Measurements from ENCODE around the gene DCDC2C. TPM values are rescaled to one million over a fixed set of nuclear protein-coding genes. Genes with fewer than 3 reads are reported as not detected.

DCDC2C gene
- total RNA-seq, 2 donors from 2014 or later, result not detected

DNA sequence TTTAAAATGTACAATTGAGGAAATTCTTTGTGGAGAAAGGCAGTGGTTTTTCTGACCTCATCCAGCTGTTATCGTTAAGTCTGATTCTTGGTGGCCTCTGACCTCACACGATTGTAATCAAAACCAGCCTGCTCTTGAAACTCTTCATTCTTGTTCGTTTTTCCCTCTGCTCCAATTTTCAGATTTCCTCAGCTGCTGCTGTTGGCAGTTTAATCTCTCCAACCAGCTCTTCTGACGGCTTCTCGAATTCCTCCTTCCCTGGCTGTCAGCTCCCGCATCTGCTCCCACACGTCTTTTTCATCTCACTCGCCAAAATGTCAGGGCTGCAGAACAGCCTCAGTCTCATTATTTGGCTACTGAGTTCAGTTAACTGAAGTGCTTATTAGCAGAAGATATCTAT lies 136.1 kb downstream of the DCDC2C start:
- peaks cover 3 to 6% of the 10 kb centered on the region in 2 donors for H3K27me3 Mint-ChIP-seq
- no peaks in the 10 kb centered on the region for H3K36me3 Mint-ChIP-seq
- H3K27ac Mint-ChIP-seq, result no peak overlapping the region
- no peaks in the 10 kb centered on the region for H3K4me1 Mint-ChIP-seq (ENCODE audit: low read depth in 2 of 2)
- H3K9me3 Mint-ChIP-seq, result peaks cover 8% of the 10 kb centered on the region
- ATAC-seq (no peak), DNase-seq (ENCODE audit: low spot score) (no peak)
- no peak overlapping the region for H3K4me3 Mint-ChIP-seq

DNA sequence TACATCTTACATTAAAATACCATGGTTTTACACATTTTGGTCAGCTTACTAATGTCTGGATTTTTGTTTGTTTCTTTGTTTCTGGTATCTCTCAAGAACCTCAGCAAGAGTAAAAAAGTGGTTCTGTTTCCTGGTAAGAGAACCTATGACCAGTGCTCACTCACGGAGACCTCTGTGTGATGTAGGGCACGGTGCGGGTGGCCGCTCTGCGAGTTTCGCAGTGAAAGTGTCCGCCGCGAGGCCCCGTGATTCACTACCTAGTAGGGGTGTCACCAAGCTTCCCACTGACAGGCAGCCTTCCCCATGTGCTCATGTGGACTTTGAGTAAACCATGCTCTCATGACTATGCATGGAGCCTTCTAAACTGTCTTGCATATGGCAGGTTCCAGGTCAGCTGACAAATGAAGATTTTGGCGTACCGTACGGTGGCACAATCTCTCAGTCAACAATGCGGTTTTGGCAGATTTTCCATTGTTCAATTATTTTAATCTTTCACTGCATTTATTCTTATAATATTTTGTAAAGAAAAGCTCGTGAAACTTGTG lies 137.3 kb downstream of the DCDC2C start:
- Mint-ChIP-seq H3K36me3 (no peaks in the 10 kb centered on the region), H3K9me3 (peaks cover 8% of the 10 kb centered on the region), H3K4me3 (no peak overlapping the region), H3K4me1 (ENCODE audit: low read depth in 2 of 2) (no peaks in the 10 kb centered on the region), H3K27me3 (peaks cover 0 to 5% of the 10 kb centered on the region in 2 donors), H3K27ac (no peak overlapping the region)
- DNase-seq (ENCODE audit: low spot score), result no peak
- ATAC-seq, result no peak

DNA sequence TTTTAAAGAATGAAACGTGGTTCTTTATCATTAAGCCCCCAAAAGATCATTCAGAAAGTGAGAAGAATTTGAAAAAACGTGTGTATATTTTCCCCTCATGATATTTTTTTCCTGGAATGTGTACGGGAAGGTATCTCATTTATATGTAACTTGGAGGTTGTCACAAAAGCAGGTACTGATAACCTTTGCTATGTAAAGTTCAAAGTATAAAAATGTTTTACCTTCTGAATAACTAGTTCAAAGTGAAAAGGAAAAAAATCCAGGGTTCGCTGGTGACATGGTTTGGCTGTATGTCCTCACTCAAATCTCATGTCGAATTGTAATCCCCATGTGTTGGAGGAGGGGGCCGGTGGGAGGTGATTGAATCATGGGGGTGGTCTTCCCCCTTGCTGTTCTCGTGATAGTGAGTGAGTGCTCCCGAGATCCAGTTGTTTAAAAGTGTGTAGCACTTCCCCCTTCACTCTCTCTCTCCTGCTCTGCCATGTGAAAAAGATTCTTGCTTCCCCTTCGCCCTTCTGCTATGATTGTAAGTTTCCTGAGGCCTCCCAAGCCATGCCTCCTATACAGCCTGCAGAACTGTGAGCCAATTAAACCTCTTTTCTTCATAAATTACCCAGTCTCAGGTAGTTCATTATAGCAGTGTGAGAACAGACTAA lies 144.2 kb downstream of the DCDC2C start:
- H3K27me3 Mint-ChIP-seq, result peaks cover 2 to 6% of the 10 kb centered on the region in 2 donors
- H3K27ac Mint-ChIP-seq, result no peak overlapping the region

DNA sequence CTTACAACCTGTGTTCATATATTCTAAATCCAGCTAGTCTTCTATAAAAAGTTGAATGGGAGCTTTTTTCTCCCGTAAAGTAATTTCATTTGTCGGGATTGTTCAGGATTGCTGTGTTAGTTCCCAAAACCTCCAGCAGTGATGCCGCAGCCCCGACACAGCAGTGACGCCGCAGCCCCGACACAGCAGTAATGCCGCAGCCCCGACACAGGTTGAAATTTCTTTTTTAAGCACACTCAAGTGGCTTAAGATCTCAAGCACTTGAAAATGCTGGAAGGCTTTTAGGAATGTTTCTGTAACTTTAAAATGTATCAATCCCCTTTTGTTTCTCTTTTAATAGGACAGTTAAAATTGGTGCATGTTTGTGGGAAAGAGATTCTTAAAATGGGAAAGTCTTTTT lies 145.4 kb downstream of the DCDC2C start:
- H3K4me3 Mint-ChIP-seq, result no peak overlapping the region
- no peak overlapping the region for H3K27ac Mint-ChIP-seq
- H3K36me3 Mint-ChIP-seq, result no peaks in the 10 kb centered on the region
- H3K4me1 Mint-ChIP-seq (ENCODE audit: low read depth in 2 of 2), result no peaks in the 10 kb centered on the region
- peaks cover 3% of the 10 kb centered on the region for H3K9me3 Mint-ChIP-seq
- no peak for ATAC-seq
- no peak for DNase-seq (ENCODE audit: low spot score)
- H3K27me3 Mint-ChIP-seq, result peaks cover 2 to 6% of the 10 kb centered on the region in 2 donors

More for the DNA sequence above, 144.2 kb downstream of the DCDC2C start:
- Mint-ChIP-seq H3K36me3 (no peaks in the 10 kb centered on the region), H3K4me1 (ENCODE audit: low read depth in 2 of 2) (no peaks in the 10 kb centered on the region), H3K9me3 (peaks cover 6% of the 10 kb centered on the region), H3K4me3 (no peak overlapping the region)
- no peak for DNase-seq (ENCODE audit: low spot score)
- no peak for ATAC-seq

DNA sequence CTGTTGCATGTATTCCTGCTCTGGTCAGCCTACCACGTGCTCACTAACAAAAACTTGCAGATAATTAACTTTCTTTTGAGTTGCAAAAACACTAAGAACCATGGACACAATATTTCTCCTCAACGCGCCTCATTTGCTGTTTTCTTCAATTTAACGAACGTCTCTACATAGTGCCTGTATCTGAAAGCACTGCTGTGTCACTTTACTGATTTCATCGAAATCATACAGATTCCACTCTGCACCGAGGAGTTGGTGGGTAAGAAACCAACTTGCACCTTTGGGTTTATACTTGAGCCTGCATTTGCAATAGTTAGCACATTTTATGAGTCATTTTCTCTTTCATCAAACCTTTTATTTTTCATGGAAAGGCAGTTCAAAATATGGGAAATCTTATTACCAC lies 145.8 kb downstream of the DCDC2C start:
- Mint-ChIP-seq H3K27ac (no peak overlapping the region), H3K9me3 (peaks cover 3% of the 10 kb centered on the region), H3K4me3 (no peak overlapping the region), H3K36me3 (no peaks in the 10 kb centered on the region), H3K4me1 (ENCODE audit: low read depth in 2 of 2) (no peaks in the 10 kb centered on the region), H3K27me3 (peaks cover 2 to 6% of the 10 kb centered on the region in 2 donors)
- ATAC-seq (no peak), DNase-seq (ENCODE audit: low spot score) (no peak)

DNA sequence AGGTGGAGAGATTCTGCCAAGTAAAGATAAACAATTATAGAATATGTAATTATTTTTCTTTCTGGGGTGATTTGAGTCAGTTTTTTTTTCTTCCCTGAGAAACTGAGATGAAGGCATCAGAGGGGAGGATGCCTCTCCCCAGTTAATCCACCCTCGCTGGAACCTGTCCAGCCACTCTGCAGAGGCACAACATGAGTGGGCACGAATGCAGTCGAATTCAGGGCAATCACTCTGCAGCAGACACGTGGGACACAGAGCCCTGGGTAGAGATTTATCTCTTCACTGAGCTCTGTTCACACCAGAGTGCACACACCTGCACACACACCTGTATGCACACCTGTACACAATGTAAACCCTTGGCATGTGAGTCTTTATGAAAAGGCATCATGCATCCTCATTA lies 154.2 kb downstream of the DCDC2C start:
- ATAC-seq, result no peak
- H3K4me3 Mint-ChIP-seq, result no peak overlapping the region

DNA sequence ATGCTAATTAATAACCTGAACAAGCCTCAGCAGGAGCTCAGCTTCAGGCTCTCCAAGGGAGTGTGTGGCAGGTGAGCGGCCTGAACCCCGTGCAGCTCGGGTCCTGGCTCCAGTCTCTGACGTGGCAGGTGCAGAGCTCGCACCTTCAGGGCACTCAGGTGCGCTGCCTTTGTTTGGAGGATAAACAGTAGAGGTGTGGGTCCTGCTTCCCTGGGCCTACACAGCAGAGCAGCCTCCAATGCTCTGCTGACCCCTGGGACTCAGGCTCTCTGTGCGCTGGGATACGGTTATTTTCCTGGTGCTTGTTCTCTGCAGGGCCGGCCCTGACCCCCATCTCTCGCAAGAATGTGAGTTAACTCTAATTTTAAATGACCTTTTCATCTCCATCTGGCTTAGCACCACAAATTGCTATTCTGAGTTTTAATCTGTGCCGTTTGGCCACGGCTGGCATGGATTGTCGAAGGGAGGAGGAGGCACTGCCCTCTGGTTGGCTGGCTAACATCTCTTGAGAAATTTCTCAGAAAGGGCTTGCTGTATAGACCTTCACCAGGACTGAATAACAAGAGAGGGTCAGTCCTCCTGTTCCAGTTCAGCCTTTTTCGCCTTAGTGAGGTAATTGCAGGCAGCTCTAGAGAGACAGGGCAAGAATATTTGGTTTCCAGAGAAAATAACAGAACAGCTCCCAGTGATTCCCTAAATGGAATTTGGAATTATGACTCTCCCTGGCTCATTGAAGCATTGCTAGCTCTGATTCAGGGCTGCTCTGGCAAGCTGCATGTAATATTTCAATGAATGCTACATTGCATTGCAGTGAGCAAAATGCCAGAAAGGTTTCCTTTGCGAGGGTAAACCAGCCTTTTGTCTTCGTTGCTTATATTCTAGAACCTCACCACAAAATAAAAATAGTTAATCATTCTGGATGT lies 161.8 kb downstream of the DCDC2C start:
- Mint-ChIP-seq H3K27ac (no peak overlapping the region), H3K36me3 (no peaks in the 10 kb centered on the region), H3K27me3 (no peaks in the 10 kb centered on the region), H3K4me1 (ENCODE audit: low read depth in 2 of 2) (no peaks in the 10 kb centered on the region), H3K4me3 (no peak overlapping the region), H3K9me3 (no peaks in the 10 kb centered on the region)
- ATAC-seq, result no peak
- DNase-seq (ENCODE audit: low spot score), result no peak

More for the DNA sequence above, 154.2 kb downstream of the DCDC2C start:
- Mint-ChIP-seq H3K4me1 (ENCODE audit: low read depth in 2 of 2) (no peaks in the 10 kb centered on the region), H3K27ac (no peak overlapping the region), H3K36me3 (no peaks in the 10 kb centered on the region), H3K27me3 (no peaks in the 10 kb centered on the region), H3K9me3 (peaks cover 6% of the 10 kb centered on the region)
- no peak for DNase-seq (ENCODE audit: low spot score)

DNA sequence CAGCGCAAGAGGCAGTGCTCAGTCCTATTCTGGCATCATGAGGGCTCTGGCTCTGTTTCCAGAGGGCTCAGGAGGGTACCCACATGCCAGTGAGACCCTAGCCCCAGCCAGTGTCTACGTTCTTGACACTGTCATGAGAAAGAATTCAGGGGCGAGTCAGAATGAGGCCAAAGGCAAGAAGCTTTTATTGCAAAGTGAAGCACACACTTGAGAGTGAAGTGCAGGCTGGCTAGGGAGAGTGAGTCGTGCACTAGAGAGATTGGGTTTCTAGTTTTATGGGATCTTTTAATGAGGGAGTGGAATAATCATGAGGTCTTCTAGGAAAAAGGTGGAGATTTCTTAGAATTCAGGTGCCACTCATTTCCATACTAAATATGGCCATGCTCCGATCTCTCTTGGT lies 164.1 kb downstream of the DCDC2C start:
- no peaks in the 10 kb centered on the region for H3K9me3 Mint-ChIP-seq
- no peak overlapping the region for H3K27ac Mint-ChIP-seq
- H3K4me1 Mint-ChIP-seq (ENCODE audit: low read depth in 2 of 2), result no peaks in the 10 kb centered on the region
- DNase-seq (ENCODE audit: low spot score), result no peak
- no peaks in the 10 kb centered on the region for H3K36me3 Mint-ChIP-seq
- no peak for ATAC-seq
- no peak overlapping the region for H3K4me3 Mint-ChIP-seq
- no peaks in the 10 kb centered on the region for H3K27me3 Mint-ChIP-seq

DNA sequence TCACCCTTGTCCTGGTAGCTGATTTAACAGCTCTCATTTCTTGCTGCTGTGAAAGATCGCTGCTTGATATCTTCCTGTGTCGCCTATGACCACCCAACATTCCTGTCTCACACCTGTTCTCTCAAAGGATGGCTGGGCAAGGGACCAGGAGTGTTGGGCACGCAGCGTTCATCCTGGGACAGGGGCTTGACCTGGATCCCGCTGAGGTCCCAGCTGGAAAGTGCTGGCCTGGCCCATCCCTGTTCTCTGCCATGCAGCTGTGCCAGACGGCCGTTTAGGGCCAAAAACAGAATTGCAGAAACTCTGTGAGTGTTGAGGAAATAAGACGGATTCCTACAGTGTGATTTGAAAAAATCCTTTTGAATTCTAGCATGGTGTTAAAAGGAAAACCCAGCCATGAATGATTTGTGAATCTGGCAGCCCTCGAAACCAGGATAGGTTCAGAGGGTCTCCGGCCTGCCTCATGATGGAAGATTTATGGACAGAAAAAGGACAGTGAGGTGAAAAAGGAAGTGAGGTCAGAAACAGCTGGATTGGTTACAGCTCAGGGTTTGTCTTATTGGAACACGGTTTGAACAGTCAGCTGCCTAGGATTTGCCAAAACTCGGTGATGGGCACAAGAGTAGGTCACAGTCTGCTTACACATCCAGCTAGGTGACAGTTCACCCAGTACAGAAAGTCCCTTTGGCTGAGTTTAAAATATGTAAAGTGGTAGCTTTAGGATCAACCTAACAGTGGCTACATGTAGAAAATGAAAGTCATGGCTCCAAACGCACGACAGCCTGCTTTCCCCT lies 164.8 kb downstream of the DCDC2C start:
- no peaks in the 10 kb centered on the region for H3K27me3 Mint-ChIP-seq
- H3K4me1 Mint-ChIP-seq (ENCODE audit: low read depth in 2 of 2), result no peaks in the 10 kb centered on the region
- no peak overlapping the region for H3K4me3 Mint-ChIP-seq
- H3K9me3 Mint-ChIP-seq, result no peaks in the 10 kb centered on the region
- peak in 1 of 2 donors; percentile 8 for ATAC-seq
- DNase-seq (ENCODE audit: low spot score), result no peak
- no peaks in the 10 kb centered on the region for H3K36me3 Mint-ChIP-seq
- no peak overlapping the region for H3K27ac Mint-ChIP-seq

DNA sequence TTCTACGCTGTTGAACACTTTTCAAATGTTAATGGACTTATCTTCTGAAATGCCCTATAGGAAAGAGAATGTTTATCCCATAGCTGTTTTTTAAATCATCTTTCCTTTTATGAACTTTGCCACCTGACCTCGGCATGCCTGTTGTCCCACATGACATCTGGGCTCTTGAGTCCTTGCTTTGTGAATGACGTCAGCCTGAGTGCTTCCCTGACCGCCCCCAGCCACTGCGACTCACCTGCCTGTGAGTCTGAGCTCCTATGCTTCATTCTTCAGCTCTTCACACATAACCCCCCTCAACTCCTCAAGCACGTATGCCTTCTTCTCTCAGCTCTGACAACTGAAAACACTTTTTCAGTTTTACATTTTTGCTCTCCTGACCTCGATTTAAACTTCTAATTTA lies 166.8 kb downstream of the DCDC2C start:
- DNase-seq (ENCODE audit: low spot score) (no peak), ATAC-seq (no peak)
- H3K27ac Mint-ChIP-seq, result no peak overlapping the region
- H3K9me3 Mint-ChIP-seq, result no peaks in the 10 kb centered on the region
- no peaks in the 10 kb centered on the region for H3K36me3 Mint-ChIP-seq
- H3K27me3 Mint-ChIP-seq, result peaks cover 0 to 2% of the 10 kb centered on the region in 2 donors
- no peak overlapping the region for H3K4me3 Mint-ChIP-seq
- no peaks in the 10 kb centered on the region for H3K4me1 Mint-ChIP-seq (ENCODE audit: low read depth in 2 of 2)

DNA sequence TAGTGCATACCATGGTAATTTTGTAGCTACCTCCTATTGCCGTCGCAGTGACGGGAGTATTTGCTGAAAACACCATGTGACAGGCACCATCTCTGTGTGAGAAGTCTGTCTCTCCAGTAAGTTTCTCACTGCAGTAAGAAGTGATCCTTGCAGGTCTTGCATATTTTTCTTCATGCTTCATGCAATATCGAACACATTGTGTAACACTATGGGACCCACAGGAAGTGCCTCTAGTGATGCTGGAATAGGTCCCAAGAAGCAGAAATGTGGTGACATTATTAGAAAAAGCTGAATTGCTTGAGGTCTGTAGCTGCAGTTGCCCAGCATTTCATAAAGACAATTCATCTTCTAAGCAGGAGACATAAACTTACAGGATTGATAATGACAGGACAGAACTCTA lies 167.6 kb downstream of the DCDC2C start:
- DNase-seq (ENCODE audit: low spot score) (no peak), ATAC-seq (no peak)
- Mint-ChIP-seq H3K9me3 (no peaks in the 10 kb centered on the region), H3K27ac (no peak overlapping the region), H3K27me3 (peaks cover 4% of the 10 kb centered on the region in 2 donors), H3K4me1 (ENCODE audit: low read depth in 2 of 2) (no peaks in the 10 kb centered on the region), H3K4me3 (no peak overlapping the region), H3K36me3 (no peaks in the 10 kb centered on the region)

DNA sequence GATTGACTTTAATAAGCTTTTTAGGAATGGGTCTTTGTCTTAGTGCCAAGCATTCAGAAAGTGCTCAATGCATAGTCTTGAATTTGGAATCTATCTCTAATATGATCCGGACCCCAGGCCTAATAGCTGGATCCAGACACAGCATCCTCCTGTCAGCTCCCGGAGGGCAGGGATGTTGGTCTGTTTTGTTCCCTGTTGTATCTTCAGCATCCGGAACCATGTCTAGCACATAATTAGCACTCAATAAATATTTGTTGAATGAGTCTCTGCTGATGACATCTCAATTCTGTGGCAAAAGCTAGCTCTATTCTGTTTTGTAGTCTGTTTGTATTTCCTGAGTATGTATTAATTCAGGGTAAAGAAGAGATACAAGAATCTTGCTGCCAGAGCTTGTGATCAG lies 169.1 kb downstream of the DCDC2C start:
- DNase-seq (ENCODE audit: low spot score), result no peak
- no peak for ATAC-seq
- H3K4me3 Mint-ChIP-seq, result no peak overlapping the region
- H3K36me3 Mint-ChIP-seq, result no peaks in the 10 kb centered on the region
- H3K4me1 Mint-ChIP-seq (ENCODE audit: low read depth in 2 of 2), result no peaks in the 10 kb centered on the region
- no peak overlapping the region for H3K27ac Mint-ChIP-seq
- H3K27me3 Mint-ChIP-seq, result peaks cover 4 to 8% of the 10 kb centered on the region in 2 donors
- H3K9me3 Mint-ChIP-seq, result no peaks in the 10 kb centered on the region

DNA sequence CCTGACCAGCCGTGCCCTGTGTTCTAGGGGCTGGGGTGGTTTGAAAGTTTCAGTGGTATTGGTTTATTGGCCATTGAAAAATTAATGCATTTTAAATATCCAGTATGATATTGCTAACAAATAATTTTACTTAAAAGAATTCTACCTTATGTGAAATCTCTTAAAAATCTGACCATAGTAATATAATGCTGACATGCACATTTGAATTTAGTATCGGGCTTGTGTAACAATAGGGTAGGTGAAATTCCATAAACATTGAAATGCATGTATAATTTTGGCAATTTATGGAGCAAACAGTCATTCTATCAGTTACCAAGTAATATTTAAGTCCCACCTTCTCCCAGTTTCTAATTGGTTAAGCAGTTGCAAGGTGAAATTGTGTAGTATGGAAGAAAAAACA lies 170.5 kb downstream of the DCDC2C start:
- H3K36me3 Mint-ChIP-seq, result no peaks in the 10 kb centered on the region
- no peaks in the 10 kb centered on the region for H3K9me3 Mint-ChIP-seq
- peaks cover 4 to 11% of the 10 kb centered on the region in 2 donors for H3K27me3 Mint-ChIP-seq
- DNase-seq (ENCODE audit: low spot score), result no peak
- H3K4me3 Mint-ChIP-seq, result no peak overlapping the region
- H3K27ac Mint-ChIP-seq, result no peak overlapping the region
- ATAC-seq, result no peak
- H3K4me1 Mint-ChIP-seq (ENCODE audit: low read depth in 2 of 2), result no peaks in the 10 kb centered on the region

Data from natural killer cell treated with Interleukin-12 subunit alpha and Interleukin-12 subunit beta and Interleukin-15 and Interleukin-18, amount 100 ng/mL, for 72 hours (primary cell).